22Rv1 (cell line): ENCODE results near the gene SH3RF1.

Source experiments
- H3K27ac ChIP-seq: fragments of 450-650 bp; 2 replicates; pipeline ENCODE4 v1.5.1; 2017
- ZFX ChIP-seq: fragments of 450-650 bp; IDR thresholded peaks from 2 replicates; pipeline ENCODE4 v1.6.1; 2017; ENCODE audit warnings: antibody characterized with exemption, borderline replicate concordance
- TF ChIP-seq, protein P1 (sequence below): fragments of 450-650 bp; IDR thresholded peaks from 2 replicates; pipeline ENCODE4 v1.5.1; 2017; ENCODE audit warnings: mild to moderate bottlenecking

The SH3RF1 gene

DNA sequence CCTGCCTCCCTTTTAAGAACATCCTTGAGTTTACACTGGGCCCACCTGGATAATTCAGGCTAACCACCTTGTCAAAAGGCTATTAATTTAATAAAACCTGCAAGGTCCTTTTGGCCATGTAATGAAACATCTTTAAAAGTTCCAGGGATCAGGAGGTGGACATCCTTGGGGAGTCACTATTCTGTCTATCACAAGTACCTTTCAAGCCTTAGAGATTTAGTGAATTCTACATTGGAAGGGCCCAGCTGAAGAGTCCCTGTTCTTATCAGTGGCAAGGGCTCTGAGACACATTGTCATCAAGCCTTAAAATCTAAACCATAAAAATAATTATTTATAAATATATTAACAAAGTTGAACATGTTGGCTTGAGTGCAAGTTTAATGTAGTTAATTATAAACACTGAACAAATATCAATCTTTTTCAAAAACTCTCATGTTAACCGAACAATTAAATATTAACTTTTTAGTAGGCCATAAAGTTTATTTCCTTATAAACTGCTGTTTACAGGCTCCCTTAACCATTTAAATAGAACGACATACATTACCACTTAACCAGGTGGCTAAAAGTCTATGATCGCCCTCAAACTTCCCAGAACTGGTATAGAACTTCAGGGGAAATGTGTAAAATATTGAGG lies 156.3 kb downstream of the SH3RF1 start:
- TF ChIP-seq ZFX: no peak
- TF ChIP-seq, protein P1, sequence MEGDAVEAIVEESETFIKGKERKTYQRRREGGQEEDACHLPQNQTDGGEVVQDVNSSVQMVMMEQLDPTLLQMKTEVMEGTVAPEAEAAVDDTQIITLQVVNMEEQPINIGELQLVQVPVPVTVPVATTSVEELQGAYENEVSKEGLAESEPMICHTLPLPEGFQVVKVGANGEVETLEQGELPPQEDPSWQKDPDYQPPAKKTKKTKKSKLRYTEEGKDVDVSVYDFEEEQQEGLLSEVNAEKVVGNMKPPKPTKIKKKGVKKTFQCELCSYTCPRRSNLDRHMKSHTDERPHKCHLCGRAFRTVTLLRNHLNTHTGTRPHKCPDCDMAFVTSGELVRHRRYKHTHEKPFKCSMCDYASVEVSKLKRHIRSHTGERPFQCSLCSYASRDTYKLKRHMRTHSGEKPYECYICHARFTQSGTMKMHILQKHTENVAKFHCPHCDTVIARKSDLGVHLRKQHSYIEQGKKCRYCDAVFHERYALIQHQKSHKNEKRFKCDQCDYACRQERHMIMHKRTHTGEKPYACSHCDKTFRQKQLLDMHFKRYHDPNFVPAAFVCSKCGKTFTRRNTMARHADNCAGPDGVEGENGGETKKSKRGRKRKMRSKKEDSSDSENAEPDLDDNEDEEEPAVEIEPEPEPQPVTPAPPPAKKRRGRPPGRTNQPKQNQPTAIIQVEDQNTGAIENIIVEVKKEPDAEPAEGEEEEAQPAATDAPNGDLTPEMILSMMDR: no peak
- H3K27ac ChIP-seq: peak overlapping the region; percentile 86

- TF ChIP-seq, protein P1: no peak
- no peak for TF ChIP-seq ZFX
- H3K27ac ChIP-seq: no peak overlapping the region
Observed at GRCh38 chr4:169110633-169111032, 160.1 kb downstream of the SH3RF1 start.

DNA sequence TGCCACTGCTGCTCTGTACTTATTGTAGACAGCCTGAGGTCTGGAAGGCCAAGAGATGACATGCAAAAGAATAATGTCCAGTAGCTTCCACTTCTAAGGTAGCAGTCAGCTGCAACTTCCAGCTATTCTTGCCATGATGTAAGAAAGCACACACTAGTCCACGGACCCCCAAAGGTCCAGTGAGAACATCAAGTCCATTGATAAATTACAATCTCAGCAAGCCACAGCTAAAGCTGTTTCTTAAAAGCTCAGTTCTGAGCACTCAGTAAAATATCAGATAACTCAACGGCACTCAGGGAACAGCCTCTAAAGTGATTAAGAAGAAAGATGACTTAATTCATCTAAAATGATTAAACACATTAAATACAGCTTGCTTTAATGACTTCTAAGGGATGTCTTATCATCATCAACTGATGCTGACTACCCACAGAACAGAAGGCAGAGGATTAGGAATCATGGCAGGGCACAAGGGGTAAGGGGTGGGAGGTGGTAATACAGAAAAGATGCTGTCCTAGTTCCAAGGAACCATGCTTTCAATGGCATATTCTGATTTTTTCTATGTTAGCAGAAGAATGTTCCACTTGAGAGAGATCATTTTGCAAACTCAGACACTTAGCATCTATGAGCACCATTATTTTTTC lies 161.6 kb downstream of the SH3RF1 start:
- no peak overlapping the region for H3K27ac ChIP-seq
- TF ChIP-seq, protein P1: no peak
- no peak for TF ChIP-seq ZFX

GRCh38 chr4:169108303-169108702 lies 162.5 kb downstream of the SH3RF1 start:
- H3K27ac ChIP-seq: no peak overlapping the region

DNA sequence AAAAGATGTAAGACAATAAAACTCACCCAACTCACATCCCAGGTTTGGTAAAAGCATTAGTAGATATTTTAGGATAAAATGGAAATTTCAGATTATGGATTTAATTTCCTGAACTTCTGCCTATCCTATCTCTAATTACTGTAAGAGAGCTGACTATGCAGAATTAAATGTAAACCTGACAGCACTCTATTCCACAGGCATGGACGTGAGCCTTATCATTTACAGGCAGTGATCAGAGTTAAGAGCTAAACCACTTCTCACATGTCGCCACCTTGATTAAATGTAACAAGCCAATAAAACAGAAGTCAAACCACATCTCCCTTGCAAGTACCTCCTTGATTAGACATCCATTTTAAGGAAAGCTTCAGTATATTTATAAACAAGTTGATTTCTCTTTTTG lies 163.2 kb downstream of the SH3RF1 start:
- no peak overlapping the region for H3K27ac ChIP-seq
- TF ChIP-seq ZFX: no peak
- TF ChIP-seq, protein P1: no peak

More at GRCh38 chr4:169108303-169108702, 162.5 kb downstream of the SH3RF1 start:
- TF ChIP-seq ZFX: no peak
- TF ChIP-seq, protein P1: no peak

GRCh38 chr4:169106696-169107229 lies 164.0 kb downstream of the SH3RF1 start:
- H3K27ac ChIP-seq: no peak overlapping the region
- TF ChIP-seq, protein P1: no peak
- no peak for TF ChIP-seq ZFX

DNA sequence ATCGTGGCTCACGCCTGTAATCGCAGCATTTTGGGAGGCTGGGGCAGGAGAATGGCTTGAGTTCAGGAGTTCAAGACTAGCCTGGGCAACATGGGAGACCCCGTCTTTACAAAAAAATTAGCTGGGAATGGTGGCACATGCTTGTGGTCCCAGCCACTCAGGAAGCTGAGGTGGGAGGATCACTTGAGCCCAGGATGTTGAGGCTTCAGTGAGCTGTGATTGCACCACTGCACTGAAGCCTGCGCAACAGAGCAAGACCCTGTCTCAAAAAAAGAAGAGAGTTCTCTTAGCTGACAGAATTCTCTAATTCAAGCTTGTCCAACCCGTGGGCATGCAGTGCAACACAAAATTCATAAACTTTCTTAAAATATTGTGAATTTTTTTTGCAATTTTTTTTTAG lies 165.1 kb downstream of the SH3RF1 start:
- peak overlapping the region; percentile 54; the same call in 1 of the 2 replicates for H3K27ac ChIP-seq
- TF ChIP-seq, protein P1: no peak
- TF ChIP-seq ZFX: no peak
